ENCODE data around the gene LRRC74B.

Gene LRRC74B

DNA sequence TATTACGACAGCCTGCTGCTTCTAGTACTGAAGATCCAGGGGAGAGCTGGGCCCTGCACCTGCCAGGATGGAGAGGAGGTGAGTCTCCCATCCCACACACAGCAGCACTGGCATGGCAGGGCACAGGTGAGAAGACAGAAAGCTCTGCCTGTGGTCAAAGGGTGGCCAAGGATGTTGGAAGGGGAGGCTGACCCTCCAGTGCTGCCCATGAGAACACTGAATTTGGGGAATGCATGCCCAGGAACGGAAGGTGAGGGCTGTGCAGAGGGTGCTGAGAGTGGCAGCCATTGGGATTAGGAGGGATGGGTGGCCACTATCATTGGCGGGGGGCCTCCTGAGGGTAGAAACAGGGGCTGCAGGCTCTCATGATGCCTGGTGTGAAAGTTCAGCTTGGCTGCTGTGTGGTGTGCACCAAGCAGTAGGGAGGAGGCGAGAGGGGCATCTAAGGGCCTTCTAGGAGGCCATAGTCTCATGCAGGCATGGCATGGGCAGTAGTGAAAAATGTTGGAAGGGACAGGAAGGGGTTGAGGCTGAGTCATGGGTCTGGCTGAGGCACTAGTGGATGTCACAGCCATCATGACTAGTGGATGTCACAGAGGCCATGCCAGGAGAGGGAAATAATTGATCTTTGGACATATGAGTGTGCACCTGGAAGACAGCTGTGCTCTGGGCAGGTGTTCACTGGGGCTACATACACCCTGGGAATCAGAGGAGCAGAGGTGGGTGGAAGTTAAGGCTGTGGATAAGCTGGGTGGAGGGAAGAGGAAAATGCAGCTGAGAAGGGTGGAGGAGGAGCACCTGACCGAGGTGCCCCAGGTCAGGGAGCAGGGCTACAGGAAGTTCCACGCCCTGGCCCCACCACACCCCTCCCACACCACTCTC is 2.5 kb upstream of the LRRC74B start:
- no peaks in the 10 kb centered on the region for H3K27me3 ChIP-seq (ENCODE audit: low read length)
- H3K9me2 ChIP-seq (replicated peaks; ENCODE audit: insufficient read depth, low read length), result no peaks in the 10 kb centered on the region
- TF ChIP-seq EZH2phosphoT487 (conservative IDR thresholded peaks at IDR 0.05; ENCODE audit: low read length), result no peak
- TF ChIP-seq, protein P1, sequence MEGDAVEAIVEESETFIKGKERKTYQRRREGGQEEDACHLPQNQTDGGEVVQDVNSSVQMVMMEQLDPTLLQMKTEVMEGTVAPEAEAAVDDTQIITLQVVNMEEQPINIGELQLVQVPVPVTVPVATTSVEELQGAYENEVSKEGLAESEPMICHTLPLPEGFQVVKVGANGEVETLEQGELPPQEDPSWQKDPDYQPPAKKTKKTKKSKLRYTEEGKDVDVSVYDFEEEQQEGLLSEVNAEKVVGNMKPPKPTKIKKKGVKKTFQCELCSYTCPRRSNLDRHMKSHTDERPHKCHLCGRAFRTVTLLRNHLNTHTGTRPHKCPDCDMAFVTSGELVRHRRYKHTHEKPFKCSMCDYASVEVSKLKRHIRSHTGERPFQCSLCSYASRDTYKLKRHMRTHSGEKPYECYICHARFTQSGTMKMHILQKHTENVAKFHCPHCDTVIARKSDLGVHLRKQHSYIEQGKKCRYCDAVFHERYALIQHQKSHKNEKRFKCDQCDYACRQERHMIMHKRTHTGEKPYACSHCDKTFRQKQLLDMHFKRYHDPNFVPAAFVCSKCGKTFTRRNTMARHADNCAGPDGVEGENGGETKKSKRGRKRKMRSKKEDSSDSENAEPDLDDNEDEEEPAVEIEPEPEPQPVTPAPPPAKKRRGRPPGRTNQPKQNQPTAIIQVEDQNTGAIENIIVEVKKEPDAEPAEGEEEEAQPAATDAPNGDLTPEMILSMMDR (IDR thresholded peaks at IDR 0.05; ENCODE audit: insufficient read depth, low read length, poor library complexity, severe bottlenecking), result no peak
- no peak overlapping the region for H3K9ac ChIP-seq (ENCODE audit: low read length)
- H3K36me3 ChIP-seq (ENCODE audit: low read length), result no peaks in the 10 kb centered on the region
- H3K79me2 ChIP-seq (ENCODE audit: insufficient read depth, low read length), result no peaks in the 10 kb centered on the region
- H3K4me2 ChIP-seq (ENCODE audit: low read depth, low read length, poor library complexity, severe bottlenecking), result no peak overlapping the region
- no peaks in the 10 kb centered on the region for H3K9me3 ChIP-seq (ENCODE audit: insufficient read depth, low read length)
- H3K4me3 ChIP-seq (ENCODE audit: insufficient read depth, low read length, poor library complexity, severe bottlenecking), result no peak overlapping the region
- H3K27ac ChIP-seq (ENCODE audit: low read depth, low read length), result no peak overlapping the region
- H4K20me1 ChIP-seq (ENCODE audit: low read depth, low read length), result no peaks in the 10 kb centered on the region
- no peaks in the 10 kb centered on the region for H3F3A ChIP-seq (ENCODE audit: insufficient read depth)
- H2AFZ ChIP-seq (ENCODE audit: low read depth, low read length, severe bottlenecking), result no peak overlapping the region

DNA sequence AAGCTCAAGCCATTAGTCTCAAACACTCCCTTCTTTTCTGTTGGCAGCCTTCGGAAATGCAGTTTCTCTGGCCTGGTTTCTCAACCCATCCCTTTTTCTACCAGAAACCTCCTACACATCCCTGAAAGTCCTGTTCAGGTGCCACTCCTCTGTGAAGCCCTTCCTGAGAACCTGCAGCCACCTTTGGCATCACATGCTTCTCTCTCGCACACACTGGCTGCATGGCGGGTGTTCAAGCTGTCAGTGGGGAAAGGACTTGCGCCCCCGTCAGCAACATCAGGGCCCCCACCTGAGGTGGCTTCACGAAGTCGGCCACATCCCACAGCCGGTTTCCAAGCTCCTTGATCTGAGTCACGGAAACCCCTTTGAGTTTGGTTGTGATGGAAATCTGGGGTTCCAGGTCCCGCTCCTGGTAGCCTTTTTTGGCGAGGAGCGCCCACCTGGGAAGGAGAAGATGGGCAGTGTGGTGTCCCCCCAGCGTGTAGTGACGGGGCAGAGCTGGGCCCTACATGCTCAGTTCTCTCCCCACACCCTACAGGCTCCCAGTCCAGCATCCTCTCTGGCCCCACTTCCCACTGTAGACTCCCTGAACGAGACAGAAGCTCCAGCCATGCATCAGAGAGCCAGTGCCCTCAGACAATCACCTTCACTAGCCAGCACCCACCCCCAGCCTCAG is 1.7 kb upstream of the LRRC74B start:
- H3K9me2 ChIP-seq (replicated peaks; ENCODE audit: insufficient read depth, low read length), result no peaks in the 10 kb centered on the region
- no peaks in the 10 kb centered on the region for H3K9me3 ChIP-seq (ENCODE audit: insufficient read depth, low read length)
- no peak overlapping the region for H3K27ac ChIP-seq (ENCODE audit: low read depth, low read length)
- no peaks in the 10 kb centered on the region for H4K20me1 ChIP-seq (ENCODE audit: low read depth, low read length)
- H3K4me2 ChIP-seq (ENCODE audit: low read depth, low read length, poor library complexity, severe bottlenecking), result no peak overlapping the region
- no peaks in the 10 kb centered on the region for H3K79me2 ChIP-seq (ENCODE audit: insufficient read depth, low read length)
- TF ChIP-seq EZH2phosphoT487 (conservative IDR thresholded peaks at IDR 0.05; ENCODE audit: low read length), result no peak
- TF ChIP-seq, protein P1 (IDR thresholded peaks at IDR 0.05; ENCODE audit: insufficient read depth, low read length, poor library complexity, severe bottlenecking), result no peak
- H2AFZ ChIP-seq (ENCODE audit: low read depth, low read length, severe bottlenecking), result no peak overlapping the region
- H3K36me3 ChIP-seq (ENCODE audit: low read length), result no peaks in the 10 kb centered on the region
- H3K27me3 ChIP-seq (ENCODE audit: low read length), result no peaks in the 10 kb centered on the region
- H3K9ac ChIP-seq (ENCODE audit: low read length), result no peak overlapping the region
- H3F3A ChIP-seq (ENCODE audit: insufficient read depth), result no peaks in the 10 kb centered on the region
- H3K4me3 ChIP-seq (ENCODE audit: insufficient read depth, low read length, poor library complexity, severe bottlenecking), result no peak overlapping the region

DNA sequence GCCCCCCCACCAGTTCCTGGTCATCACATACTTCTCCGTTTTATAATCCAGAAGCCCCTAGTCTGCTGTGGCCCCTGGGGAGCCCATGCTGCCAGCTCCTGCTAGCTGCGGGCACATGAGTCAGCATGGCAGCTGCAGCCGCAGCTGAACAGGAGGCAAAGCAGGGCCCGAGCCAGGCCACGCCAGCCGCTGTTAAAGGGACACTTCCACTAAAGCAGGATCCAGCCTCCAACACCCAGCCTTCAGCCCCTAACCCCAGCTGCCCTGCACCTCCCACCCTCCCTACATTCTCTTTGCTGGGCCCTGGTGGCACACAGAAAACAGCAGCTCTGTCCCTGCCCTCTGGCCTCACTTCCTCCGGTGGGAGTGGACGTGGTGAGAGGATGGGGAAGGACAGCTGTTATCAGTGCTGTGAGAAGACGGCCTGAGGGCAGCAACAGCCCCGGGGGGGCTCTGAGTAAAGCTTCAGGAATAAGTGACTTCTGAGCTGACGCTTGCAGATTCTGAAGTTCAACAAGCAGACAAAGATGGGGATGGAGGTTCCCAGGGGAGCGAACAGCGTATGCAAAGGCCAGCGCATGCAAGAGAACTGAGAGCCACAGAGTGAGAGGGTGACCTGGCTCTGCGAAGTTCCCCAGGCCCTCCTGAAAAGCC is 688 bp upstream of the LRRC74B start:
- TF ChIP-seq EZH2phosphoT487 (conservative IDR thresholded peaks at IDR 0.05; ENCODE audit: low read length), result no peak
- TF ChIP-seq, protein P1 (IDR thresholded peaks at IDR 0.05; ENCODE audit: insufficient read depth, low read length, poor library complexity, severe bottlenecking), result no peak
- Histone ChIP-seq H3K79me2 (ENCODE audit: insufficient read depth, low read length) (no peaks in the 10 kb centered on the region), H3K9me3 (ENCODE audit: insufficient read depth, low read length) (no peaks in the 10 kb centered on the region), H3K9me2 (replicated peaks; ENCODE audit: insufficient read depth, low read length) (no peaks in the 10 kb centered on the region), H2AFZ (ENCODE audit: low read depth, low read length, severe bottlenecking) (no peak overlapping the region), H3K4me3 (ENCODE audit: insufficient read depth, low read length, poor library complexity, severe bottlenecking) (no peak overlapping the region), H3K9ac (ENCODE audit: low read length) (no peak overlapping the region), H3K27me3 (ENCODE audit: low read length) (no peaks in the 10 kb centered on the region), H3K4me2 (ENCODE audit: low read depth, low read length, poor library complexity, severe bottlenecking) (peak overlapping the region; percentile 14), H4K20me1 (ENCODE audit: low read depth, low read length) (no peaks in the 10 kb centered on the region), H3K27ac (ENCODE audit: low read depth, low read length) (no peak overlapping the region), H3K36me3 (ENCODE audit: low read length) (no peaks in the 10 kb centered on the region), H3F3A (ENCODE audit: insufficient read depth) (no peaks in the 10 kb centered on the region)
